GM12872 (cell line): ENCODE measurements around the gene PTPN5.
A peak's percentile ranks its signal among the peaks of the same experiment; 100 is the strongest.

Source experiments
- TF ChIP-seq, protein P1 (sequence below): IDR thresholded peaks from 3 replicates; pipeline ENCODE4 v1.5.1; 2011; ENCODE audit warnings: low read depth, mild to moderate bottlenecking, low read length, moderate library complexity; ENCODE audit not compliant: insufficient read depth

PTPN5 gene

DNA sequence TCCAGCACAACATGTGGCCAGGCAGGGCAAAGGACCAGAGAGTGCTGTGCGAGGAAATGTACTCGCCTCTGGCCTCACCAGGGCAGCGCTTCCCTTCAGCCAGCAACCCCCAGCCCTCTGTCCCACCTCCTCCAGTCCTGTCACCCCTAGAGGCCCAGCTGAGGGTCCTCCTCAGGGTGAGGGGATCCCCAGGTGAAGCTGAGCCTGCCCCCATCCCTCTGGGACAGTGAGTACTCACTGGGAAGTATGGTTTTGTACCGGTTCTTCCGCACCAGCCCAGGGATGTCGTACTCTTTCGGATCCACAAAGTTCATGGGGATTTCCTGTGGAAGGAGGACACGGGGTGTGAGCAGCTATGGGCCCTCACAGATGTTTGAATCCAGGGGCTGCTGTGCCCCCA is 54.0 kb downstream of the PTPN5 start:
- TF ChIP-seq, protein P1, sequence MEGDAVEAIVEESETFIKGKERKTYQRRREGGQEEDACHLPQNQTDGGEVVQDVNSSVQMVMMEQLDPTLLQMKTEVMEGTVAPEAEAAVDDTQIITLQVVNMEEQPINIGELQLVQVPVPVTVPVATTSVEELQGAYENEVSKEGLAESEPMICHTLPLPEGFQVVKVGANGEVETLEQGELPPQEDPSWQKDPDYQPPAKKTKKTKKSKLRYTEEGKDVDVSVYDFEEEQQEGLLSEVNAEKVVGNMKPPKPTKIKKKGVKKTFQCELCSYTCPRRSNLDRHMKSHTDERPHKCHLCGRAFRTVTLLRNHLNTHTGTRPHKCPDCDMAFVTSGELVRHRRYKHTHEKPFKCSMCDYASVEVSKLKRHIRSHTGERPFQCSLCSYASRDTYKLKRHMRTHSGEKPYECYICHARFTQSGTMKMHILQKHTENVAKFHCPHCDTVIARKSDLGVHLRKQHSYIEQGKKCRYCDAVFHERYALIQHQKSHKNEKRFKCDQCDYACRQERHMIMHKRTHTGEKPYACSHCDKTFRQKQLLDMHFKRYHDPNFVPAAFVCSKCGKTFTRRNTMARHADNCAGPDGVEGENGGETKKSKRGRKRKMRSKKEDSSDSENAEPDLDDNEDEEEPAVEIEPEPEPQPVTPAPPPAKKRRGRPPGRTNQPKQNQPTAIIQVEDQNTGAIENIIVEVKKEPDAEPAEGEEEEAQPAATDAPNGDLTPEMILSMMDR: no peak

DNA sequence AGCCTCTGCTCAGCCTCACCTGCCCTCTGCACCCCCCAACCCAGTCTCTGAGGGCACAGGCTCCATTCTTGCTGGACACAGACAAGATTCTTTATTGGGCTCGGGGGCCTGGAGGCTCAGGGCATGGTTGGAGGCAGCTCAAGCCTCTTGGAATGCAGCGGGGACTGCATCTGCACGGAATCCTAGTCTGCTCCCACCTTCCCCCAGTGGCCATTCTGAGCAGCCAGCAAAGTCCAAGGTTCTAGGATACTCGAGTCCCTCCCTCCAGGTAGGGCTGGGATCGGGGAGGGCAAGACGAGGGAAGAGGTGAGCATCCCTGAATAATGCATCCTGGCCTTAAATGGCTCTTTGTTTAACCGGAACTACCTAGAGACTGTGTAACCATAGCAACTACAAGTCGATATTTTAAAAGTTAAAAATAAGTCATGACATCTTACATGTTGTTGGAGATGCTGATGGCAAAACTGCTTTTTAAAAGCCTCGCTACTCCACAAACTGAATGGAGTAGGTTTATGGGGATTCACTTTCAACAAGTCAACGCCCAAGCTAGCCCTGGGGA is 54.9 kb downstream of the PTPN5 start:
- TF ChIP-seq, protein P1: no peak

DNA sequence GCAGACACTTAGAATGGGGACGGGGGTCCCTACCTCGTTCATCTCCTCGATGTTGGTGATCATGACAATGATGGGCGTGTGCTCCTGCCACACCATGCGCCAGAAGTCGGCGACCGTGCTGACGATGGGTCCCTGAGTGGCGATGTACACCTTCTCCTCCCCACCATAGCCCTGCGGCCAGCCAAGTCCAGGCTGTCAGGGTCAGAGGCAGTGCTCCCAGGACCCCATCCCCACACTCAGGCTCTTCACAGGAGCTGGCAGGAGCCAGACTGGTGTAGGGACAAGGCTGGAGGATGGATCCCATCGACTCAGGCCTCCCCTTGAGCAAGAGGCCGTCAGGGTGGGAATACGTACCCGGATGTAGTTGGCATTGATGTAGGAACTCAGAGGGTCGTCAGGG is 58.4 kb downstream of the PTPN5 start:
- TF ChIP-seq, protein P1: no peak

DNA sequence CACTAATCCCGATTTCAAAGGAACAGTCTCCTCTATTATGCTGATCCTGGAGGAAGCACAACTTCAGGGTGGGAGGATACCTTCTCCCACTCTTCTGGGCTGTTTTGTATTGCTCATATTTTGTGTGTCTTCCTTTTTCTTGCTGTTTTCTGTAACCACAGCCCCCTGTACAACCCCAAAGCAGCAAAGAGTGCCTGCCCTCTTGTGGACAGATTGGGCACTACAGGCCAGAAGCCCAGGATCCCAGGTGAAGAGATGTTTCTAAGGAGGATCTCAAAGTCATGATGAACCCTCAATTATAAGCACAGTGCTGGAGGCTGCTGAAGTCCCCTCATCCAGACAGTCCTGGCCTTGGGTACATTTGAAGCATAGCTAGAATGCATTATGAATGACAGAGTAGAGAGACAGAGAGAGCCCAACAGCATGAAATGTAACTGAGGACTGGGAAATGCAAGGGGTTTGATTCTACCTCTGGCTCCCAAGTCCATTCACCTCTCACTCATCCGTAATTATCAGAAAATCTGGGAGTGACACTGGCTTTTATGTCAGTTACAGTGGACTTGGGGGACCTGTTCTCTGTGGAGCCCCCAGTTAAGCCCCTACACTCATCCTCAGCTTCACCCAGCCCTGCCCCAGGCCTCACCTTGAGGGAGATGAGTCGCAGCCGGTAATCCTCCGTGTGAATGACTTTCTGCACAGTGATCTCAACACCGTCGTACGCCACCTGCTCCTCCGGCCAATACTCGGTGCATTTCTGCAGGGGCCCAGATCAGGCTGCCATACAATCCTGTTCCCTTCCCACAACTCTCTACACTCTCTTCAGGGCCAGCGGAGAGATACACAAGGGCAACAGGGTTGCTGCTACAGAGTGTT is 59.4 kb downstream of the PTPN5 start:
- TF ChIP-seq, protein P1: peak; percentile 99

DNA sequence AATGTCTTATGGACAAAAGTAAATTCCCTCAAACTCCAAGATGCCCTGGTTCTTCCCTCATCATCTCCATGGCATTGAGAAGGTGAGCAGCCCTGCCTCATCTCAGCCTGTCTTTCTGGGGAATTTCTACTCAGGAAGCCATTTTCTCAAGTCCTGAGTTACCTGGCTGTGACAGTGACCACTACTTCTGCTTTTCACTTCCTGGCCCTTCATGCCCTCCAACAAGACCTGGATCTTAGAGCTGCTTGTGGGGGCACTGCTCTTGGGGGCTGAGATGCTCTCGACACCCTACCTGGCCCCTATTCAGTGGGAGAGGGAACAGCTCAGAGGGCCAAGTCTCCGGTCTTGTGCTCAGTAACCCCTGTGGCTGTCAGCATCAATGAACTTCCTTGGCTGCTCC is 60.2 kb downstream of the PTPN5 start:
- TF ChIP-seq, protein P1: no peak

DNA sequence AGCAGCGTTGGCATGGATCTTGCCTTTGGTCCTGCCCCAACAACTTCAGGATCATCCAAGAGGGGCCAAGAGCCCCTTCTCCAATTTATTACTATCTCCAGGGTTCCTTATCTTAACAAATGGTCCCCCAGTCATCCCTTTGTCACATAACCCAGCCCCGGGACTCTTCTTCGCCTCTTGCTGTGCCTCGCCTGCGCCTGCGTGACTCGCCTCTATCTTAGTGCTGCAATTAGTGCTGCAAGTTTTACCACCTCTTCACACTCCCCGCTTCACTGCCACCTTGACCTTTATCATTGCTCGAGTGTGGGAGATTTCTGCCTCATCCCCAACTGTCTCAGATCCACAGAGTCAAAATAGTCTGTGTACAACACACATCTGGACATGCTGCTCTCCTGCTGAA is 61.6 kb downstream of the PTPN5 start:
- TF ChIP-seq, protein P1: no peak

DNA sequence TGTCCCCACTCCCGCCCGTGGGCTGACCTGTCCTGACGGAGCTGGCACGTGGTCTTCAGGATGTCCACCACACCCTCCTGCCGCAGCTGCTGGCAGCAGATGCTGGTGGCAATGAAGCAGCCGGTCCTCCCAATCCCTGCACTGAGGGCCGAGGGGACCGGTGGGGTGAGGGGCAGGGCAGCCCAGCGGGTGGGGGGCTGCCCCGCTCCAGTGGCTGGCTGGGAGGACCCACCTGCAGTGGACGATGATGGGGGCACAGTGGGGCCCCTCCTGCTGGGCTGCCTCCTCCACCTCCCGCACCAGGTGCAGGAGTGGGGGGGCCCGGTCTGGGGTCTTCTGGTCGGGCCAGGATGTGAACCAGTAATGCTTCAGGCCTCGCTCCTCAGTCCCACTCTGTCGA is 62.2 kb downstream of the PTPN5 start:
- TF ChIP-seq, protein P1: no peak
